Activated T-helper 1 cell treated with anti-CD3 and anti-CD28 coated beads, Interleukin-2, amount 50 U/mL, for 16 hours (primary cell): ENCODE data around the gene CACNB3.
A peak's percentile ranks its signal among the peaks of the same experiment; 100 is the strongest.
"Not testable (repeated sequence)": the region's sequence is repeated elsewhere in the genome, so short reads cannot be mapped to it uniquely, and the experiment has no call there.

Experiments used
- DNase-seq, 2 donors: peaks; one replicate each; pipeline ENCODE4 v3.0.0-alpha.2; 2020; ENCODE audit warnings: low read depth in 1 of 2, low spot score in 1 of 2

CACNB3 gene

DNA sequence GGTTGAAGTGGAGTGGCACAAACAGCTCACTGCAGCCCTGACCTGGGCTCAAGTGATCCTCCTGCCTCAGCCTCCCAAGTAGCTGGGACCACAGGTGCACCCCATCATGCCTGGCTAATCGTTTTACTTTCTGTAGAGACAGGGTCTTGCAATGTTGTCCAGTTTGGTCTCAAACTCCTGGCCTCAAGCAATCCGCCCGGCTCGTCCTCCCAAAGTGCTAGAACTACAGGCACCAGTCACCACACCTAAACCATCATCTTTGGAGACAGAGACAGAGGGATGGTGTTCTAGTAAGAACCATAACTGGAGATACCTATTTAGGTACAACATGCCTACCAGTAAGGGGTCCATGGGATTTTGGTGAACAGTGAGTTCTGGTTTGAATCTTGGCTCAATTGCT lies 36.2 kb downstream of the CACNB3 start:
- DNase-seq = no peak

DNA sequence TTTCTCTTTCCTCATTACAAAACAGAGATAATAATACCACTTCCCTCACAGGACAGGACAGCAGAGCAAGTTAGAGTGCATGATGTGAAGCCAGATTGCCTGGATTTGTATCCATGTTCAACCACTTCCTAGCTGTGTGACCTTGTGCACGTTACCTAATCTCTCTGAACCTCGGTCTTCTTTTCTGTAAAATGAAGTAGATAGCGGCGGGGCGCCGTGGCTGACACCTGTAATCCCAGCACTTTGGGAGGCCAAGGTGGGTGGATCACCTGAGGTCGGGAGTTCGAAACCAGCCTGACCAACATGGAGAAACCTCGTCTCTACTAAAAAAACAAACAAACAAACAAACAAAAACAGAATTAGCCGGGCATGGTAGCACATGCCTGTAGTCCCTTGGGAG lies 36.6 kb downstream of the CACNB3 start:
- not testable (repeated sequence) for DNase-seq

DNA sequence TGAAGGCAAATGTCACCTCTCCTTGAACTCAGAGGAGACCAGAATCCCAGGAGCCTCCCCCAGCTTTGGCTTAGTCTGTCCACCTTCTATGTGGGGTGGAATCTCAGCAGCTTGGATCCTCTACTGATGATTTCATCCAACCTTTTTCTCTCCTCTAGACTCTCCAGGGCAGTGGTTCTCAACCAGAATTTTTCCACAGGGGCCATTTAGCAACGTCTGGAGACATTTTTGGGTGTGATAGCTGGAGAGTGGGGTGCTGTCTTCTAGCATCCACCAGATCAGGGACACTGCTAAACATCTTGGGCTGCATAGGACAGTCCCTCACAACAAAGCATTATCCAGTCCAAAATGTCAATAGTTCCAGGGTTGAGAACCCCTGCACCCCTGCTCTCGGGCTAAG lies 38.1 kb downstream of the CACNB3 start:
- DNase-seq = no peak

DNA sequence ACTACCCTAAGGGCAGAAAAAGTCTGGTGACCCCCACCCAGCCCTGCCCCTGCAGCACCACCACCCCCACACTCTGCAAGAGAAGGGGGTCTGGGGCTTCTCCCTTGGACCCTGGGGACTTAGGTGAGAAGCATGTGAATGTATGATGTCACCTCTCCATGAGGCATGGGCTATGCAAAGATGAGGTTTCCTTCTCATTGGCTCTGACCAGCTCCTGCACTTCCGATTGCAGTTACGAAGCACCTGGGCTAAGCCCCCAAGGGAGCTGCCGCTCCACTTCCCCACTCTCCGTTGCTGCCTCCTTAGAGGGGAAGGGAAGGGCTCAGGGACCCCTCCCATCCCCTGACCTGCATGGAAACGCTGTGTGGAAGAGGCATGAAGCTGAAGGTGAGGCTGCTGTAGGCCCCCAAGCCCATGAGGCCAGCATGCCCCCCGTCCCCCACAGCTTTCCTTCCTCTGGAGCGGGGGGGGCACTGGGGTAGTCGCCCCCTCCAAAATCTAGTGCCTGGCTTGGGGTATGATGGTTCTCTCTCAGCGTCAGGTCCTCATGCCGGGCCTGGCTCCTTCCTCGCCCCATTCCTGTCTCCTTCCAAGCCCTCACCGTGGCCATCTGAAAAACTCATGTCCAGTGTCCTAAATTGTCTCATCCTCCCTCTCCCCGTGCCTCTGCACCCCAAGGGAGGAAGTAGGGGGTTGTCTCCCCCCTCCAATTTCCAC lies 39.1 kb downstream of the CACNB3 start:
- DNase-seq = no peak

DNA sequence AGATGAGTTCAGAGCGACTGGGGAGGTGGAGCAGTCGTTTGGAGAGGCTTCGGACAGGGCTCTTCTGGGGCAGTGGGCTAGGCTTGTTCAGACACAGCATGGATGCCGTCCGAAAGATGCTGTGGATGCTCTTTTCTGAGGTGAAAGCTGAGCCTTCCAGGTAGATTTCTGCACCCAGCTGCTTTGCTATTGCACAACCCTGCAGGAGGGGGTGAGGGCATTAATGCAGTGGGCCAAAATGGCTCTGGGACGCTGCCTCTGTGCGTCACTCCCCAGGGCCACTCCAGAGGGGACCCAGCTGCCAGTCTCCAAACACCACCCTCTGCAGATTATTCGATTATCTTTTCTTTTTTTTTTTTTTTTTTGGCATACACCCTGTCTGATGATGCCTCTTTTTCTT lies 39.7 kb downstream of the CACNB3 start:
- no peak for DNase-seq

DNA sequence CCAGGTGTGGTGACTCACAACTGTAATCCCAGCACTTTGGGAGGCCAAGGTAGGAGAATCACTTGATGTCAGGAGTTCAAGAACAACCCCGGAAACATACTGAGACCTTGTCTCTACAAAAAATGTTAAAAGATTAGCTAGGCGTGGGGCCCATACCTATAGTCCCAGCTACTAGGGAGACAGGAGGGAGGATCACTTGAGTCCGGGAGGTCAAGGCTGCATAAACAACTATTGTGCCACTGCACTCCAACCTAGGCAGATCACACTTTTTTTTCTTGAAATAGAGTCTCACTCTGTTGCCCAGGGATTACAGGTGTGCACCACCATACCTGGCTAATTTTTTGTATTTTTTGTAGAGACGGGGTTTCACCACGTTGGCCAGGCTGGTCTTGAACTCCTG lies 41.3 kb downstream of the CACNB3 start:
- DNase-seq = no peak

DNA sequence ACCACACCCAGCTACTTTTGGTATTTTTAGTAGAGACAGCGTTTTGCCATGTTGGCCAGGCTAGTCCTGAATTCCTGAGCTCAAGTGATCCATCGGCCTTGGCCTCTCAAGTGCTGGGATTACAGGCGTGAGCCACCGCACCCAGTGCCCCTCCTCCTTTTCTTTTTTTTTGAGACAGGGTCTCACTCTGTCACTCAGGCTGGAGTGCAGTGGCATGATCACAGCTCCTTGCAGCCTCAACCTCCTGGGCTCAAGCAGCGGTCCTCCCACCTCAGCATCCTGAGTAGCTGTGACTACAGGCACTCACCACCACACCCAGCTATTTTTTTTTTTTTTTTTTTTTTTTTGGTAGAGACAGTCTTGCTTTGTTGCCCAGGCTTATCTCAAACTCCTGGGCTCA lies 41.9 kb downstream of the CACNB3 start:
- not testable (repeated sequence) for DNase-seq

DNA sequence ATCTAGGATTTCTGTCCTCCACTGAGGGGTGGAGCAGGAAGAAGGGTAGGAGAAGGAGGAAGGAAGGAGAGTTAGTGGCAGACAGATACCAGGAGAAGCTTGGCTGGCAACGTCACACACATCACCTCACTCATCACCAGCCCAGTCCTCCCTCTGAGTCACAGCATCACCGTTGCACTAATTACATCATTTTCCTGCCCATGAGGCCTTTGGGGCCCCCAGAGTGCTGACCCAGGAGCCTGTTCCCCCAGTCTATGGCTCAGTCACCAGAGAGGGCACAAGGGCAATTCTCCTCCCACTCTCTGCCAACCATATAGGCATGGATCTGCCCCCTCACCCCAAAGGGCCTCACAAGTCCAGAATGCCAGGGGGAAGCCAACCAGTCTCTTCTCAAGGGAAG lies 42.8 kb downstream of the CACNB3 start:
- no peak for DNase-seq

DNA sequence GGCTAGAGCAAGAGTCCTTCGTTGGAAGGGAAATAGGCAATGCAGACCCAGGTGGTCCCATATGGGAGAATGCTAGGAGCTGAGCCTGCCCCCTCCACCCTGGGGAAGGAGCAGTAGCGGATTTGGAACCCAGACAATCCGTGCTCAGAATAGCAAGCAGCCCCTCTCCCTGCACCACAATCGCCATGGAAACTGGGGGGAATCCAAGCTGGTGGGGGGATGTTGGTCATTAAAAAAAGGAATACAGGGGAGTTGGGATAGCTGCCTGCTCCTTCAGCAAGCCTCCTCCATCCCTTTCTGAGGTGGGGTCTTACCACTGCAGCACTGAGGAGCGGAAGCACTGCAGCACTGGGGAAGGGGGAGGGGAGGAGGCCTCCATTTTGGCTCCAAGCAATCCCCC lies 44.5 kb downstream of the CACNB3 start:
- DNase-seq = no peak

DNA sequence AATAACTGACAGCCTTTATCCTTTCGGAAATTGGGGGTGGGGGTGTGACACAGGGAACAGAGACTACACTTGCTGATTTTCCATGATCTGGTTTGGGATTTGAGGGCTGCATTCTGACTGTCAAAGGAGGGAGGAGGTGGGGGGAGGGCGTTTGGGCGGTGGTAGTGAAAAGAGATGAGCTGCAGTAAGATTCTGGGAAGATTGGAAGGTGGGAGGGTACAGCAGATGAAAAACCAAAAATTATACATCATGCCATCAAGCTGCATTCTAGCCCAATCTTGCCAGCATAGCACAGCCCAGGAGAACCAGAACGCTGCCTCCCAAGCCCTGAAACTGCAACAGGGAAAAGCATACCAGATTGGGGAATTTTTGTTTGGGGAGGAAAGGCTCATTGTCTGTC lies 45.0 kb downstream of the CACNB3 start:
- DNase-seq = no peak

DNA sequence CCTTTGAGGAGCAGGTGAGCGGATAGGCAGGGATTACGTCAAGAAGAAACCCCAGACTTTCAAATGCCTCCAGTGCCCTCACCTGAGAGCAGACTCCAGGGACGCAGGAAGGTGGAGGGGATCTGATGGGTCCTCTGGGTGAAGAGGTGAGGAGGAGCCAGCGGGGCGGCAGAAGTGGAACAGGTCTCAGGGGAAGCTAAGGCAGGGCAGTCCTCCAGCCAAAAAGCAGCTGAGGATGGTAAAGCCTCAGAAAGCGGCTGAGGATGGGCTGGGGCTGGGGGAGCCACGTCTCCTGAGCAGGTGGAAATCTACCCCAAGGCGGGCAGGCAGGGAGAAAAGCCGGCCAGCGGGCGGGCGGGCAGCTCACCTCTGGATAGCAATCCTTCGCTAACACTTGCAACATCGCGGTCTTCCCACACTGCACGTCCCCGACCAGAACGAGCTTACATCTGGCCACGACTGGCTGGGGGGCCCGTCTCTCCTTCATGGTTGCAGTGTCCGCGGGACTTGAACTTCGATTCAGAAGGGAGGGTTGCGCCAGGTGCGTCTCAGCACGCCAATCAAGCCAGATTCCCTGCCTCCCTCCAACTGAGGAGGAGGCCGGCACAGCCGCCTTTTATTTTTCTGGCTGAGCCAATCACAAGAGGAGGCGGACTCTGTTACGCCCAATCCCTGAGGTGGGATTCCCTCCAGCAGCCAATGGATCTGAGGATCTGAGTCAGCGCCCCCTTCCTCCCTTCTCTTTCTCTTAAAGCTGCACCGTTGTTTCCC lies 47.2 kb downstream of the CACNB3 start, which contains the start of gene RND1:
TSS of gene RND1 (minus strand) at position 590 of the 771 bp plus-strand sequence. CDS start at position 487, 103 bp downstream.
- peak; percentile 60 to 76 for DNase-seq

DNA sequence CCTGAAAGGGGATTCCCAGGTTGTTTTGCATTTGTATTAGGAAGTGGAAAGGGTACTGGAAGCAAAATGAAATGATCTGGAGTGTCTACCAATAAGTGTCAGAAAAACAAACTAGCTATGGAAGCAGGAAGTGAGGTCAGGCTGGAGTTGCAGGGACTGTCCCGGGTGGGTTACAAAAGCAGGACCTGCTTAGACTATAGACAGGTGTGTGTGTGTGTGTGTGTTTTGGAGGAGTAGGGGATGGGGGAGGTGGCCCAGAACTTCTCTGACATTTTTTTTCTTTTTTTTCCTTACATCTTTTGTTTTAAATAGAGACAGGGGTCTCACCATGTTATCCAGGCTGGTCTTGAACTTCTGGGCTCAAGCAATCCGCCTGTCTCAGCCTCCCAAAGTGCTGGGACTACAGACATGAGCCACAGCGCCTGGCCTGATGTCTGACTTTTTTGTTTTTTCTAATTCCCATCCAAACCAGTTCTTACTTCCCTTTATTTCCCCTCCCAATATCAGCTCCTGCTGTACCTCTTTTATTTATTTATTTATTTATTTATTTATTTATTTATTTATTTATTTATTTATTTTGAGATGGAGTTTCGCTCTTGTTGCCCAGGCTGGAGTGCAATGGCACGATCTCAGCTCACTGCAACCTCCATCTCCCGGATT lies 47.9 kb downstream of the CACNB3 start:
- DNase-seq = no peak

DNA sequence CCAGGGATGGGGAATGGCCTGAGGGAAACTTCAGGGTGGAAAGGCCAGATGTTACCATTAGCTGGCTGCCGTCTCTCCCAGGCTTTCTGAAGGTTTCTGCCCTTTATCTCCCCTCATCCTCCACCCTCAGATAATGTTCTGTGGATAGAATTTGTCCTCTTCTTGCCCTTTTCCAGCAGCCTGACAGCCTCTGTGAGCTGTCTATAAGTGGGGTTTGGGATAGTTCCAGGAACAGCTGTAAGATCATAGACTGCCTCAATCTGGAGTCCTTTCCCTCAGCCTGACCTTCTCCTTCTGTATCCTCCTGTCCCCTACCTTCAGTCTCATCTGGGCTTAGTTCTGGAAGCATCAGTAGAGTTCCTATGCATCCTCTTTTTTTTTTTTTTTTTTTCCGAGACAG lies 50.2 kb downstream of the CACNB3 start:
- DNase-seq = no peak

DNA sequence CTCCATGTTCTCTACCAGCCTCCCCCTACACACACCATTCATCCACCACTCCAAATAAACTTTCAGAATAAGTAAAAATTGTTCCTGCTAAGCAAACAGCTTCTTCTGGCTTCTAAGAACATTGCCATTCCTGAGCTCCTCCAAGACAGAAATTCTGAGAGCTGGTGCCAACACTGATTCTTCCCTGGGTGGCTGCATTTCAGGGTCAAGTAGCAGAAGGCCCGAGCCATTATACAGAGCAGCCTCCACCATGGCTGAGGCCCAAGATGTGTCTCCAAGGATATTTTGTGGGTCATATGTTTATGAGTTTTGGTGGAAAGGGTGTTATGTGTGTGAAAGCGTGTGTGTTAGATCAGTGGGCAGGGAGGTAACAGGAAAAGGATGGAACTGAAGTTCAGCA lies 50.9 kb downstream of the CACNB3 start:
- DNase-seq = no peak

DNA sequence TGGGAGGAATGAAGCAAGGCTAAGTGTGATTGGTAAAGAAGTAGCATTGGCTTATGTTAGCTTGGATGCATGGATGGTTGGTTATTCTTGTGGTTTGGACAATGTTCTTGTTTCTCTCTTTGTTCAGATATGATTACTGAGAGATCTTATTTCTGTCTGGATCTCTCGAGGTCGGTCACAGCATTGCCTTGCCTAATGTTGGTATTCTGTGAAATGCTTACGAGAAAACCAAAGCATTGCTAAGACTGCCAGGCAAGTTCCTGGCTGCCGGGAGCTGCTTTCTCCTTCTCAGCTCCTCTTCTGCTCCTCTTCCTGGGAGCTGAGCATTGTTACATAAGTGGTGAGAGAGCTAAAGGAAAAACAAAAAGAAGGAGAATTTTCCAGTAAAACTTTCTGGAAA lies 54.8 kb downstream of the CACNB3 start:
- no peak for DNase-seq

DNA sequence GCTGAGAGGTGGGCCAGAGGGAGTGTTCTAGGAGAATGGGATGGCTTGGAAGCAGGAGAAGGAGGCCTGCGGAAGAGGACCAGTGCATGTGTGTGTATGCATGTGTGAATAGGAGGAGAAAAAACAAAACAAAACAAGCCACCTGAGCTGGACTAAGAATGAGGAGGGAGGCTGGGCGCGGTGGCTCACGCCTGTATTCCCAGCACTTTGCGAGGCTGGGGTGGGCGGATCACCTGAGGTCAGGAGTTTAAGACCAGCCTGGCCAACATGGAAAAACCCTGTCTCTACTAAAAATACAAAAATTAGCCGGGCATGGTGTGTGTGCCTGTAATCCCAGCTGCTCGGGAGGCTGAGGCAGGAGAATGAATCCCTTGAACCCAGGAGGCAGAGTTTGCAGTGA lies 55.2 kb downstream of the CACNB3 start:
- DNase-seq = not testable (repeated sequence)

DNA sequence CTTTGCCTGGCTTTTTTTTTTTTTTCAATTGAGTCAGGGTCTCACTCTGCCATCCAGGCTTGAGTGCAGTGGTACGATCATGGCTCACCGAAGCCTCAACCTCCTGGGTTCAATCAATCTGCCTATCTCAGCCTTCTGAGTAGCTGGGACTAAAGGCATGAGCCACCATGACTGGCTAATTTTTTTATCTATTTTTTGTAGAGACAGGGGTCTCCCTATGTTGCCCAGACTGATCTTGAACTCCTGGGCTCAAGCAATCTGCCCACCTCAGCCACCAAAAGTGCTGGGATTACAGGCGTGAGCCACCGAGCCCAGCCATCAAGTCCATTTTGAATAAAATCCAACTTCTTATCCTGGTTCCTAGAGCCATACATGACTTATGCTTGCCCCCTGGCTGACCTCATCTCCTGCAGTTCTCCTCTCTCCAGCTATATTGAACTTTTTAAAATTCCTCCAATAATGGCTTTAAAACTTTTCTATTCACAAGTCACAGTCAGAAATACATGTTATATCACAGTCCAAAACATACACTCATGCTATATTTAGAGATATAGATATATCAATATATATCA lies 57.7 kb downstream of the CACNB3 start:
- no peak for DNase-seq
